ENCODE data around the gene CCL13.

- TF ChIP-seq, protein P1, sequence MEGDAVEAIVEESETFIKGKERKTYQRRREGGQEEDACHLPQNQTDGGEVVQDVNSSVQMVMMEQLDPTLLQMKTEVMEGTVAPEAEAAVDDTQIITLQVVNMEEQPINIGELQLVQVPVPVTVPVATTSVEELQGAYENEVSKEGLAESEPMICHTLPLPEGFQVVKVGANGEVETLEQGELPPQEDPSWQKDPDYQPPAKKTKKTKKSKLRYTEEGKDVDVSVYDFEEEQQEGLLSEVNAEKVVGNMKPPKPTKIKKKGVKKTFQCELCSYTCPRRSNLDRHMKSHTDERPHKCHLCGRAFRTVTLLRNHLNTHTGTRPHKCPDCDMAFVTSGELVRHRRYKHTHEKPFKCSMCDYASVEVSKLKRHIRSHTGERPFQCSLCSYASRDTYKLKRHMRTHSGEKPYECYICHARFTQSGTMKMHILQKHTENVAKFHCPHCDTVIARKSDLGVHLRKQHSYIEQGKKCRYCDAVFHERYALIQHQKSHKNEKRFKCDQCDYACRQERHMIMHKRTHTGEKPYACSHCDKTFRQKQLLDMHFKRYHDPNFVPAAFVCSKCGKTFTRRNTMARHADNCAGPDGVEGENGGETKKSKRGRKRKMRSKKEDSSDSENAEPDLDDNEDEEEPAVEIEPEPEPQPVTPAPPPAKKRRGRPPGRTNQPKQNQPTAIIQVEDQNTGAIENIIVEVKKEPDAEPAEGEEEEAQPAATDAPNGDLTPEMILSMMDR (IDR thresholded peaks at IDR 0.05 in 4 of 5, conservative IDR thresholded peaks at IDR 0.05 in 1 of 5), result no peak
- no peak for TF ChIP-seq POLR2A (IDR thresholded peaks at IDR 0.05)
These were observed 43.4 kb downstream of the CCL13 start for GRCh38 chr17:34399725-34400124.
